NCI-H2227 (cell line): Measurements from ENCODE around the gene SH3TC2.

Experiments used
- DNase-seq: peaks from one replicate; lab custom pipeline; 2025; ENCODE audit not compliant: unreplicated experiment; lab: John Stamatoyannopoulos, UW

Gene SH3TC2

DNA sequence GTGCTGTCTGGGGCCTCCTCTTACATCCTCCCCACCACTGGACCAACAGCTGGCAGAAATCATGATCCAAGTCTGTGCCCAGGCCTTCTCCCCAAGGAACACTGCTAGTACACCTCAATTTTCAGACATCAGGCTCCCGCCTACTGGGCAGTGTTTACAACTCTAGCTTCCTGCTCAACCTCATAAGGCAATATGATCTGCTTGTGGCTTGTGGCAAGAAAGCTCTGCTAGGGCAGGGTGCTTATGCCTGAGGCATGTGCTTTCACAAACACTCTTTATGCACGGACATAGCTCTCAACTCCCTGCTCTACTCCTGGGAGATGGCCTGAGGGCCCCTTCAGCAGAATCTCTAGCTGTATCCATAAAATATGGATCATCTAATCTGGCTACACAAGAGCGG, 32.5 kb downstream of the SH3TC2 start:
- DNase-seq, result no peak

DNA sequence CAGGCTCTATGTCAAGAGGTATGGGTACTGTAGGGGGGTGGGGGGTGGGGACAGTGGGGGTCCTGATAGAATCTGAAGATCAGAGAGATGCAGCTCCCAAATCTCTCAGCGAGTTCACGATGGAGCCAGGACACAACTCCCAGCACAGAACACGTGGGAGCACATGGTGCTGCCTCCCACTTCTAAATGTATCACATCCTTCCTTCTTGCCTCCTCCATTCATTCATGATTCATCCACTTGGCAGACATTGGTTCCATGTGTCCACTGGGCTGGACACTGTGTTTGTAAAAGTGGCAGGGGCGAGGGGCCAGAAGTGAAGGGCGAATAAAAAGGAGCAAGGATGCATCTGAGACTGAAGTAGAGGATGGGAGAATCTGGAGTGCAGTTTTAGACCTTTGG, 33.9 kb downstream of the SH3TC2 start:
- DNase-seq, result no peak

DNA sequence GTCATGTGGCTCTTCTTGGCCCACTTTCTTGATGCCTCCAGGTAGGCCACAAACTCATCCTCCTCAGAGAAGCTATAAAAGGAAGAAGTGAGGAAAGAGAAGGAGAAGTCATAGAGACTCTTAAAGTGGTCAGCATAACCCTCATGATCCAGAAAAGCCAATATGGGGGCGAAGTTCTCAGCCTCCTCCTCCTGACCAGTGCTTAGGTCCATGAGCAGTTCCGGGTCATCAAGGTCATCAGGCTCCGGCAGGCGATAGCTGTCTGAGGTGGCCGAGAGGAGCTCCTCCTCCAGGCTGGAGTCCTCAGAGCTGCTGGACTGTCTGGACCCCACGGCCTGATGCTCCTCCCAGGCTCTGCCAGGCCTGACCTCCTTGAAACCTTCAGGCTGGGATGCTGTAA, 34.7 kb downstream of the SH3TC2 start:
- no peak for DNase-seq

DNA sequence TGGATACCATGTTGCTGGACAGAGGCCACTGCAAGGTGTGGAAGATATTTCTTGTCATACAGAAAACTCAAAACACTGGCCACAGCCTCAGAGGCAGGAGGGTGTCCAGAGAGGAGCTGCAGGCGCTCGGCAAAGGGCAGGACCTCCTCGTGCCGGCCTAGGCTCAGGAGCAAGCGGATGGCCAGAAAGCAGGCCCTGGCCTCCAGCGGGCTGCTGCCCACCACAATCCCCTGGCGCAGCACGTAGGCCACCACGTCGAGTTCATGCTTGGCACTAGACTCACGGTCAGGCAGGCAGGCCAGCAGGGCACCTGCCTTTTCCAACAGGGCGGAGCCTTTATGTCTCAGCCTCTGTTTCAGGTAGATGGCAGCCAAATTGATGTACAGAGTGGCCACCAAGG, 35.2 kb downstream of the SH3TC2 start:
- DNase-seq, result no peak

DNA sequence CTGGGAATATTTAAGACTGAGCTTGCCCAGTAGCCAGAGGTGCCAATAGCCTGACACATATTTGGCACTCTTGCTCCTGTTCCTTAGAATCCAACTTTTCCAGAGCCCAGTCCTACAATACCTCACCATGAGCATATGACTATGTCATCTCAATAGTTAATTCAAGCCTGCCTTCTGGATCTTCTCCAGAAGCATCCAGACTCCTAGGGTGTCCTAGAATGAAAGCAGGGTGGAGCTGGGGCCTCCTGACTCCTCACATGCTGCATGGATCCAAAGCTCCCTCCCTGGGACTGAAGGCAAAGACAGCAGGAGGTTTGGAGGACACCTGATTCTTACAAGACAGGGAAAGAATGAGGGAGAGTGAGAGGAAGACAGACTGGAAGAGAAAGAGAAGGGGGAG, 37.9 kb downstream of the SH3TC2 start:
- DNase-seq, result no peak

DNA sequence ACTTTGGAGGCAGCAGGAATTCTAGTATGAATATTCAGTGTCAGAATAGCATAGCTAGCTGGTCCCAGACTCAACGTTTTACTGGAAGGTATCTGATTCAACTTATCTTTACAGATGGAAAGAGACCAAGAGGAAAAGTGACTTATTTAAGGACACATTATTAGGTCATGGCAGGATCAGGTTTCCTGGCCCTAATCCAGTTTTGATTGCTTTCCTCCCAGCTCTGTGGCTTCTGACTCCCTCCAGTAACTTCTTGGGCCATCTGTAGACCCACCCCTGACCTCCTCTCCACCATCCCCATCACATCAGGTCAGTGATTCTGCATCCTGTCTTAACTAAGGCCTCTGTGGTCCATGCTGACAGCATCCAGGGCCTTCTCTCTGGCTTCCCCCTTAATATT, 38.4 kb downstream of the SH3TC2 start:
- DNase-seq, result no peak

DNA sequence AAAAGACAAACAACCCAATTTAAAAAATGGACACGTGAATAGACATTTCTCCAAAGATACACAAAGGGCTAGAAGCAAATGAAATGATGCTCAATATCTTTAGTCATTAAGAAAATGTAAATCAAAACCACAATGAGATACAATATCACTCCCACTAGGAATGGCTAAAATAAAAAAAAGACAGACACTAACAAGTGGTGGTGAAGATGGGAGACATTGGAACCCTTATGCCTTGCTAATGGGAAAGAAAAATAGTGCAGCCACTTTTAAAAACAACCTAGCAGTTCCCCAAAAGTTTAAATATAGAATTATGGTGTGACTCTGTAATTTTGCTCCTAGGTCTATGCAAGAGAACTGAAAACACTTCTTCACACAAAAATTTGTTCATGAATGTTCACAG, 40.7 kb downstream of the SH3TC2 start:
- DNase-seq, result no peak

DNA sequence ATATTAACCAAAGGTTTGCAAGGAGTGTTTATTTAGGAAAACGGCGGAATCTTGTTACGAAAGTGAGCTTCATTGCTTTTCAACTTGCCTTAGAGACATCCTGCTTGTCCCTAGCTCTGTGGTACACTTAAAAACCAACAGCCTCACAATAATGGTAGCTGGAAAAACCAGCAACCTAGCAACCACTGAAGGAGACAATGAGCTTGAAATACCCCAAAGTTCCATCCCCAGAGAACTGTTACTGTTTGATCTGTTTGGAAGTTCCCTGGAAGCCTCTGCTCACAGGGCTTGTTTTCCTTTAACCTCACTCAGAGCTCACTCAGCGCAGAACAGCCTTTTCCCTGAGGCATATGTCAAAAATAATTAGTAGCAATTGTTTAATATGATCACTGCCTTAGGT, 43.2 kb downstream of the SH3TC2 start:
- no peak for DNase-seq

DNA sequence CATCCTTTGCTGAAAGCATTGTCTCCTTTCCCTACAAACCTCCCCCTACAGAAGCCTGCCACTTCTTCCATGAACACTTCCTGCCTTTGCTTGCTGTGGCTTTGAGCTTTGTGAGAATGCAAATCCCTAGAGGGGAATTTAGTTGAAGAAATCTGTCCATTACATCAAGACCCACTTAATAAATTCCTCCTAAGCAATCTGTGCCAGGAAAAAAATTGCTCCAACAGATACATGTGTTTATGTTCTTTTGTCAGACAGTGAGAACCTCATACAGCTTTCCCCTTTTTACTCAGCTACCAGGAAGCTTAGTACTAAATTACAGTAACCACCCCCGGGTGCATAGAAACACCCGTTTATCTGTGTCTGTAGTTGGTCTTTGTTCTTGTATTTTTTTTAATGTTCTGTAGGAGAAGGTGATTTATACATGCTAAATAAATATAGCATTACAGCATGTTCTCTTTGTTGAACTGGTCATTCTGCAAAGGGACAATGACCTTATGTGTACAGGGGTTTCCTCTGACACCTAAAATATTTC, 43.9 kb downstream of the SH3TC2 start:
- no peak for DNase-seq

DNA sequence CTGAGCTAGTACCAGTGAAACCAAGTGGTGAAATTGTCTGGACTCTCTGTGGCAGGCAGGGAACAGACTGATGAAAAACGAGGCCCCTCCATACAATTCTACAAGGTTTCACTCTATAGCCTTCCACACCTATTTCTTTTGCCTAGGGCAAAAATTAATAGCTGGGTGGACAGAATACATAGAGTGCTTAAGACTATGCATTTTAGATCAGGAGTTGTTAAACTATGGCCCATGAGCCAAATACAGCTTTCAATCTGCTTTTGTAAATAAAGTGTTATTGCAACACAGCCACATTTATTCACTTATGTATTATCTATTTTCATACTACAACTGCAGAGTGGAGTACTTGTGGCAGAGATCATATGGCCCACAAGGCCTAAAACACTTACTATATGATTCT, 45.2 kb downstream of the SH3TC2 start:
- no peak for DNase-seq

DNA sequence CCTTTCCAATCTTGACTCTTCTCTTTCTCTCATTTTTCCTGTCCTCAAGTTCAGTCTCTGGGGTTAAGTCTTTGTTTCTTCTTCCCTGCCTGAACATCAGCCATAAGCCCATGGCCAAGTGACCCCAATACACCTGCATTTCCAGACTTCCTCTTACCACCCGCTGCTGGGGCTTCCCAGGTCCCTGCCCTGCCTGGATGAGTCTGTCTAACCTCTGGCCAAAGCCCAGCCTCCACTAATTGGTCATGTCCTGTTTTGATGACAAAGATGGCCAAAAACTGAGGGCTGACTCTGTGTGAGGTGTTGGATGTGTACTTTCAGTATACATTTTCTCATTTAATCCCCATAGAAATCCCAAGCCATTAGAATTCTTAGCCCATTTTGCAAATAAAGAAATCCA, 47.3 kb downstream of the SH3TC2 start:
- no peak for DNase-seq

DNA sequence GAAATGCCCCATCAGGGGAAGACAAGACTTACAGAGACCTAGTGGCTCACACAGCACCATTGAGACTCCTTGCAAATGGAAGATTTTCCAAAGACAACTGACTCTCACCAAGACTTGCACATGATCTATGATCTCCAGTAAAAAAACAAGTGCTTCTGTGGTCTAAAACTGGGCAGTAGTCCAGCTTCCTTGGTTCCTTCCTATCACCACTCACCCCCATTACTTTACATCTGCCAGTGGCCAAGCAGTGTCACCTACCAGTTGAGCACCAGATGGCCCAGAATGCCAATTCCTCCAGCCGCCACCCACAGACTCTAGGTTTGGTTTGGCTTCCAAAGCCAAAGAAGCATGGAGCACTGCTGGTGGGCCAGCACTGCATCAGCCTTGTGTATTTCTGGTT, 47.7 kb downstream of the SH3TC2 start:
- DNase-seq, result no peak

DNA sequence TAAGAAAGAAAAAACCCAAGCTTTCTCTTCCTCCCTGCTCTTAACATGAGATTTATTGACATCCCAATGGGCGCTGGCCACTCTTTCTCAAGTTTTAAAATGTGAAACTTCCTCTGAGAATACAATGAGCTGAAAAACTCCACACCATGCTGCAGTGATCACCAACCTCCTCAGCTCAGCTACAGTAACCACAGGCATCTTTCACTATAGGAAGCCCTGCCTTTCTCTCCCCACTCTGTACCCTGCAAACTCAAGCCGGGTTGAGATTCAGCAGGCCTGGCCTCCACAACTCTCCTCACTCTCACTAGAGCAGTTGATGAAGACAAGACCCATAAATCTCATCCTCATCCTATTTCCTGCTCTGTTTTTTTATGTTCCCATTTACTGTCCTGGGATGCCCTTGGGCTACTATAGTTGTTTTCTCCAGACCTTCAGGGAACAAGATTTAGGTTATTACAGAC, 48.3 kb downstream of the SH3TC2 start:
- no peak for DNase-seq

DNA sequence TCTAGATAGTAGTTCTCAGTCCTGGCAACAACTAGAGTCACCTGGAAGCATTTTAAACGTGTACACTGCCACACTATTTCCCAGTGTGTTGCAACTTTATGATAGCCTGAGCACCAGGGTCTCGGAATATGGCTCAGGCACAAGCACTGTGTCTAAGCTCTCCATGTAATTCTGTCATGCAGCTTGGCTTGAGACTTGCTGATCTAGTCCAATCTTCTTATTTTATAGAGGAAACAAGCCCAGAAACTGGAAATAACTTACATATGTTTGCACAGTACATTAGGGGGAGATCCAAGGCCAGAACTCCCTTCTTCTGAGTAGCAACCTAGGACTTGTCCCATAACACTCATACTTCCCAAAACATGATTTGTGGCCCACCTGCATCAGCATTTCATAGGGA, 49.1 kb downstream of the SH3TC2 start:
- DNase-seq, result no peak

DNA sequence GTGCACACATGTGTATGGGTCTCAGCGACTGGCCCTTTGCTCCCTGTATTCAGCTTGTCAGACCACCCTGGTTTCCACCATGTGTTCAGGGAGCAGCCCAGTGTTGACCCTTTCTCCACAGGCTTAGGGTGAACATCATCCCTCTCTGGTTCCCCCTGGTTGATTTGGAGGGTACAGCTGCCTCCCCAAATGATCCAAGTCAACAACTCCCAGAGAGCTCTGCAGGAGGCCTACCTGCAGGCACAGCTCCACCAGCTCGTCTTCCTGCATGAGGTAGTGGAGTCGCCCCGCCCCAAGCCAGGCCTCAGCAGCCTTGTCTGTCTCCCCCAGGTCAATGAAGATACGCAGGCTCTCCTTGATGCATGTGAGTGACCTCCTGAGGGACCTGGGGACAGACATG, 50.5 kb downstream of the SH3TC2 start:
- no peak for DNase-seq

DNA sequence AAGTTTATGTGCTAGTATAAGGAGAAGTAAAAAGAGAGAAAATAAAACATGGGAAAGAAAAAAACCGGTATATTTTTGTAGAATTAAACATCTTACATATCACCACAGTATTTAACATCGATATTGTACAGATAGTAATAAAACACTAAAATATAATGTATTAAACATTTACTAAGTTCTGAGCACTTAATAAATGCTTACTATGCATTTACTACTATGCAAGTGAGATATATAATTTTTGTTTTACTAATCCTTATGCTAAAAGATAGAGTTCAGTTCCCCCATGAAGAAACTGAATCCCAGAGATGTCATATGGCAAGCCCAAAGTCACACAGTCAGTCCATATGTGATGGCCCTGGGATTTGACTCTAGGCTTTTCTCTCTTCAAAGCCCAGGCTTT, 51.1 kb downstream of the SH3TC2 start:
- DNase-seq, result no peak

DNA sequence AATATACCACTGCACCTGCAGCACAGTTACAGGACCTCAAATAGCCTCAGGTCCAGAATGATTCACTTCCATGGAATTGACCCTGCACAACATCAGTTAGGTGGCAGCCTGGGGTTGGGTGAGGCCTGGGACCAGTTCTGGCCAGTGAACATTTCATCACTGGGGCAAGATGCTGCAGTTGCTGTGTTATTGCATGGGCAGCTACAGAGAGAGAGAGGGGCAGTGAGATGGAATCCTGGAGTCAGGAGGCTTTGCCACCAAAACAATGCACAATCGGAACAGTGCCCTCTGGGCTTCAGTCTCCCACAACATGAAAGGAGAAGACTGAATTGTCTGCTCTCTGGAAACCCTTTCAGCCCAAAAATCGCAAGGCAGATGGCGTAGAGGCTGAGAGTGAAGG, 51.8 kb downstream of the SH3TC2 start:
- no peak for DNase-seq

DNA sequence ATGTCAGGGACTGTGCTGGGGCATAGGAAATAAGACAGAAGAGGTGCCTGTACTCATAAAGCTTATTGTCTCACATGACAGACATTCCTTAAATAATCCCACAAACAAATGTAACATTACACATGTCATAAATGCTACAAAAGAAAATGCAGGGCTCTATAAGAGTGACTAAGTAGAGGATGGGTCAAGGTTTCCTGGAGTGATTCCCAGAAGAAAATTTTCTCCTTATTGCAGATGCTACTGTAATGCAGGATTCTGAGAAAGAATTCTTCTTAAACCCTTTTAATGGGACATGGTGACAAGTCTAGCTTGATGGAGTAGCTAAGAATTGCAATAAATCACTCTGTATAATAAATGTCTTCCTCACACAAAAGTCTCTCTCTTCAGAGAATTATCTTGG, 55.7 kb downstream of the SH3TC2 start:
- DNase-seq, result no peak

DNA sequence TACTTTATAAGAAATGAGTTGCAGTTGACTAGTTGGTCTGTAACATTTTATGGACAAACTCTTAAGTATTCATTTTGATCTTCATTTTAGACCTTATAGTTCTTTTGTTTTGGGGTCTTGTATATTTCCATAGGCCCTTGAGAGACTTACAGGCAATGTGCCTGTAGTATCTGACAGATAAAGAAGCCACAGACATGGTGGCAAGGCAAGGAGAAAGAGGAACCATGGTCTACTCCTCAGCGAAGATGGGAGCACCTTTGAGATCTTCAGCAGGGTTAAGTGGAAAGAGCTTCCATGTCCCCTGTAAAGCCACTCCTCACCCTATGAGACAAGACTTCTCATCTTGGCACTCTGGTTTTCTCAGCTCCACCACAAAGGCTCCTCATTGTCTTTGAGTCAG, 56.4 kb downstream of the SH3TC2 start:
- no peak for DNase-seq

DNA sequence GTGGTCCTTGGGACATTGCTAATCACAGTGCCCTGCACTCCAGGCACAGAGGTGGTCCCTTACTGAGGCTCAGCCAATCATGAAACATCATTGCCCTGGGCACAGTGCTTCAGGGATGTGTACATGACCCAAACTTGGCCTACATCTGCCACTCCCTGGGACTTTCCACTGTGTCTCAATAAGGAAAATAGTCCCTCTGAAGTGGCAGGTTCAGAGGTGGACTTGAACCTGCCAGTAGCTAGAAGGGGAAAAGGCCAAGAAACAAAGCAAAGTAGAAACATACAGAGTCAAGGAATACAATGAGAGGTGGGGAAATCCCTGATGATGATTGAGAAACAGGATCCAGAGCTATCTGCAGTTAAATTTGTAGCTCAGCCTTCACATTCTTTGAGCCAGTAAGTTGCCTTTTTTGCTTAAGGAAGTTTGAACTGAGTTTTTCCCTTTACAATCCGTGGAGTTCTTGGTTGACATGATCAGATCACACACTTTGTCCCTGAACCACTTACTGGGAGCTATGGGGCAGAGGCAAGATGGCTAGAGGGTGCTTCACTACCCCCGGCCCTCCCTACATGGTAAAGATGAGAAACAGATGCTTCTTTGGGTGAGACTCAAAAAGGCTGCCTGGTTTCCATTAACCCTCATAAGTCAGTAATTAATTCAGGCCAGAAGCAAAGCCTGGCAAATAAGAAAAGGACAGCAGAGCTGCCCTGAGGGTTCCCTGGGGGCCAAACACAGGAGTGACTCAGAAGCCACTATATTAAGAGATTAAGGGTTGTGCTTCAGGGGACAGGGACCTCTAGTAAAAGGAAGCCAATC, 57.6 kb downstream of the SH3TC2 start:
- no peak for DNase-seq

DNA sequence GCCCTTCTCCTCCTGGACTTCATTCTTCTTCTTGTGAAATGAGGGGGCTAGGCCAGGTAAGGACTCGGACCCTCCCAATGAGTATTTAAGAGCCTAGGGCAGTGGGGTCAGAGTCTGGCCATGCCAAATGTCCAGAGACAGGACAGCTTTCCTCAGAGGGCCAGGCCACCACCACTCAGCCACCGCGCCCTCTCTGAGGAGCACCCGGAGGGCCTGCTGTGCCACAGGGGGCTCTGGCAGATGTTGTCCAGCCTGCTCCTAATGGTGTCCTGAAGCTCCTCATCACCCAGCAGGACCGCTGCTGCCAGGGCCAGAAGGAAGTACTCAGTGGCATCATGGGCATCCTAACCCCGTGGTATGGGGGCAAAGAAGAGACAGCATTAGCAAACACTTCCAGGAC, 58.3 kb downstream of the SH3TC2 start:
- DNase-seq, result no peak

DNA sequence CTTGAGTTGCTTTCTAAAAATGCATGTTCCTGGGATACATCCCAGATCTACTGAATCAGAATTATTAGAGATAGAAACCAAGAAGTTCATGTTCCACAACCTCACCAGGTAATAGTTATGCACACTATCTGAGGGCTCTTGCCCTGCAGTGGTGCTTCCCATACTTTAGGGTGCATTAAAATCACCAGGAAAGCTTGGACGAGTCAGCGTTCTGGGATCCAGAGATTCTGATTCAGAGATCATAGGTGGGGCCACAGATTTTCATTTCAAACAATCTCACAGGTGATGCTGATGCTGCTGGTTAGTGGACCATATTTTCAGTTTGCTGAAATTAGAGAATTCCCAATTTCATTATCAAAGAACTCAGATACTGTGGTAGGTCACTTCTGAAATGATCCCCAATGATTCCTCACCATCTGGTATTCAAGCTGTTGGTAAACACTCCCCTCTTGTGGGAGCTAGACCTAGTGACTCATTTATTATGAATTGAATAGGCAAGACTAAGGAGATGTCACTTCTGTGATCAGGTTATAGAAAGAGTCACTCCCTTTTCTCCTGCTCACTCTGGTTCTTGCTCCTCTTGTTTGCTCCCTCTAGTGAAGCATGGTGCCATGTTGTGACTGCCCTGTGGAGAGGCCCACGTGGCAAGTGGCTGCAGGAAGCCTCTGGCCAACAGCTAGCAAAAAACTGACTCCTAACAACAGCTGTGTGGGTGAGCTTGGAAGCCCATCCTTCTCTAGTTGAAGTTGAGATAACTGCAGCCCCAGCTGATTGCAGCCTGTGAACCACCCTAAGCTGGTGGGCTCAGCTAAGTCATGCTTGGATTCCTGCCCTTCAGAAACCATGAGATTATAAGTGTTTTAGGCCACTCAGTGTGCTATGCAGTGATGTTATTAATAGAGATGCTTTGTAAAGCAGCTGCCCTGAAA, 59.8 kb downstream of the SH3TC2 start:
- no peak for DNase-seq
